ENCODE results near the gene RSPO1.

The RSPO1 gene

DNA sequence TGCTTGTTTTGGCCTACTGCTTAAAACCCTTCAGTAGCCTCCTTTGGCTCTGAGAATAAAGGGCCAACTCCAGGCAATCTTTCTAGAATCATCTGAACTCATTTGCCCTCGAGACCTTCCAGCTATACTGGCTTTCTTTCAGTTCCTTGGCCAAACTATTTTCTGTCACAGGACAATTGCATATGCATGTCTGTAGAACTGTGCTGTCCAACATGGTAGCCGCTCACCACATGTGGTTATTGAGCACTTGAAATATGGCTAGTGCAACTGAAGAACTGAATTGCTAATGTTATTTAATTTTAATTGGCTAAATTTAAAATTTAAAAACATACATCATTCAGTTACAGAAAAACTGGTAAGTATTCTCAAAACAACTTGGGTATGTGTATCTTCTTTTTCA, 24.7 kb downstream of the RSPO1 start:
- FAIRE-seq (no peak), DNase-seq (ENCODE audit: insufficient read length, low spot score) (no peak)
- no peak for TF ChIP-seq TAF1 (IDR thresholded peaks at IDR 0.05; ENCODE audit: low read depth, low read length)

- DNase-seq (ENCODE audit: insufficient read length, low spot score) (no peak), FAIRE-seq (no peak)
- TF ChIP-seq PAX5 (IDR thresholded peaks at IDR 0.05; ENCODE audit: insufficient read depth, low read length, severe bottlenecking) (no peak), POLR2AphosphoS5 (IDR thresholded peaks at IDR 0.05; ENCODE audit: low read depth, low read length) (no peak), SPI1 (IDR thresholded peaks at IDR 0.05; ENCODE audit: low read depth, low read length) (no peak), POLR2A (IDR thresholded peaks at IDR 0.05; ENCODE audit: low read depth, low read length) (no peak), POU2F2 (IDR thresholded peaks at IDR 0.05; ENCODE audit: low read depth, low read length) (no peak), TAF1 (IDR thresholded peaks at IDR 0.05; ENCODE audit: low read depth, low read length) (no peak)
These were observed 25.7 kb downstream of the RSPO1 start for GRCh38 chr1:37609002-37609401.

DNA sequence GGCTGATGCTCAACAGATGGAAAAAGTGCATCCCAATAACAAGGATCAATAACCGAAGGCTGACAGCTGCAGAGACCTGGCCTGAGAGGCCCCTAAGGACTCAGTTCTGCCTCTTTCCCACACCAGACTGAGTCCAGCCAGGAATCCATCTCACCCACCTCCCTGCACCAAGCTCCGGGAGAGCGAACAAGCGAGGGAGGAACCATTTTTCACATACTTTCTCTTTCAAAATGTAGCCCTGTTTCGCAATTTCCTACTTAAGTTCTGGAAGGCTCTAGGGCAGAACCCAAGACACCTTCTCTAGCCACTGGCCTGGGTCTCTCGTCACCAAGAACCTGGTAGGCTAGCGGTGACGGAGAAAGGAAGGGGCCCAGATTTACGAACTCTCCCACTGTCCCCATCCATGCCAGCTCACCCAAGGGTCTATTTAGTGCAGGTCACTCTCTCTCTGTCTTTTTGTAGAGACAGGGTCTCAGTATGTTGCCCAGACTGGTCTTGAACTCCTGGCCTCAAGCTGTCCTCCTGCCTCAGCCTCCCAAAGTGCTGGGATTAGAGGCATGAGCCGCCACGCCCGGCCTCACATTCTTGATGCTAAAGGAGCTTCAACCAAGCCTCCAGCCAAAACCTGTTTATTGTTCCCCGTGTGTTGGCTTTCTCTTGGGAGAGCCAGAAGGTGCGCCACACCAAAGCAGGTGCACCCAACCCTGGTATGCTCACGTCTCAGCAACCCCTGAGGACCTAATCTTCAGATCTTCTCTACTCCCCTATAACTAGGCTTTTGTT, 28.0 kb downstream of the RSPO1 start:
- FAIRE-seq, result no peak
- DNase-seq (ENCODE audit: insufficient read length, low spot score), result no peak
- no peak for TF ChIP-seq PAX5 (IDR thresholded peaks at IDR 0.05; ENCODE audit: insufficient read depth, low read length, severe bottlenecking)
- no peak for TF ChIP-seq SPI1 (IDR thresholded peaks at IDR 0.05; ENCODE audit: low read depth, low read length)
- TF ChIP-seq POU2F2 (IDR thresholded peaks at IDR 0.05; ENCODE audit: low read depth, low read length), result no peak
- TF ChIP-seq POLR2A (IDR thresholded peaks at IDR 0.05; ENCODE audit: low read depth, low read length), result no peak
- no peak for TF ChIP-seq POLR2AphosphoS5 (IDR thresholded peaks at IDR 0.05; ENCODE audit: low read depth, low read length)
- TF ChIP-seq TAF1 (IDR thresholded peaks at IDR 0.05; ENCODE audit: low read depth, low read length), result no peak

GRCh38 chr1:37605806-37606474, 28.8 kb downstream of the RSPO1 start:
- TF ChIP-seq POU2F2 (IDR thresholded peaks at IDR 0.05; ENCODE audit: low read depth, low read length) (no peak), PAX5 (IDR thresholded peaks at IDR 0.05; ENCODE audit: insufficient read depth, low read length, severe bottlenecking) (no peak), SPI1 (IDR thresholded peaks at IDR 0.05; ENCODE audit: low read depth, low read length) (no peak), POLR2AphosphoS5 (IDR thresholded peaks at IDR 0.05; ENCODE audit: low read depth, low read length) (no peak), POLR2A (IDR thresholded peaks at IDR 0.05; ENCODE audit: low read depth, low read length) (no peak), TAF1 (IDR thresholded peaks at IDR 0.05; ENCODE audit: low read depth, low read length) (no peak)
- no peak for FAIRE-seq
- DNase-seq (ENCODE audit: insufficient read length, low spot score), result no peak

GRCh38 chr1:37605061-37605650, 29.5 kb downstream of the RSPO1 start:
- no peak for TF ChIP-seq POU2F2 (IDR thresholded peaks at IDR 0.05; ENCODE audit: low read depth, low read length)
- TF ChIP-seq POLR2A (IDR thresholded peaks at IDR 0.05; ENCODE audit: low read depth, low read length), result no peak
- TF ChIP-seq PAX5 (IDR thresholded peaks at IDR 0.05; ENCODE audit: insufficient read depth, low read length, severe bottlenecking), result no peak
- TF ChIP-seq POLR2AphosphoS5 (IDR thresholded peaks at IDR 0.05; ENCODE audit: low read depth, low read length), result no peak
- no peak for TF ChIP-seq TAF1 (IDR thresholded peaks at IDR 0.05; ENCODE audit: low read depth, low read length)
- TF ChIP-seq SPI1 (IDR thresholded peaks at IDR 0.05; ENCODE audit: low read depth, low read length), result no peak
- DNase-seq (ENCODE audit: insufficient read length, low spot score), result no peak
- FAIRE-seq, result no peak

DNA sequence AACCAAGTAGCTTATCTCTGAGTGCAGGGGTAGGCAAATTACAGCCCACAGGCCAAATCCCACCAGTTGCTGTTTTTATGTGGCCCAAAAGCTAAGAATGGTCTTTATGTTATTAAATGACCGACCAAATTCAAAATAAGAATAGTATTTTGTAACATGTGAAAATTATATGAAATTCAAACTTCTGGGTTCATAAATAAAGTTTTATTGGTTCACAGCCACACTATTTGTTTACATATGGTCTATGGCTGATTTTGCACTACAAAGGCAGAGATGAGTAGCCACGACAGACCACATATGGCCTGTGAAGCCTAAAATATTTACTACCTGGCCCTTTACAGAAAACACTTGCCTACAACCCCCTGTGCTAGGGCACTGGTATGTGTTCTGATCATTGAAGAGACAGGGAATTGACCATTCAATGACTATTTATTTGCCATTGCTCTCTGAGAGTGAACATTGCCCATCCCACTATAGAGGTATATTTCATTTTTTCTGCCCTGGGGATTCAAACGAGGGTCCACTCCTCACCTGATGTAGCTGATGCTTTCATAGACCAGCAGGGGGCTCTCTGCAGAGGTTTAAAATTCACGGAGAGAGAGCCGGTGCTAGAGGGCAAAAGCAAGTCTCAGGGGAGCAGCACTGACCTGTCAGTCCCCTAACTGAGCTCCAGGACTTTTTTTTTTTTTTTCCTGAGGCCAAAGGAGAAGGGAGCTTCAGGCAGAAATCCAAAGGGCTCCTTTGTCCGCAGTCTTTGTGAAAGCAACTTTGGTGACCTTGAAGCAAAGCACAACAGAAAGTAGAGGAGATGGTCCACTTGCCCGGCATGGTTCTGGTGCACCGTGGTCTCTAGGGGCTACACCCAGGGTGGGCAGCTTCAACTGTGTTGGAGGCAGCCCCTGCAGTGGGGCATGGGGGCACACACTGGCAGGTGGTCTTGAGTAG, 31.7 kb downstream of the RSPO1 start:
- TF ChIP-seq POLR2AphosphoS5 (IDR thresholded peaks at IDR 0.05; ENCODE audit: low read depth, low read length), result no peak
- TF ChIP-seq TAF1 (IDR thresholded peaks at IDR 0.05; ENCODE audit: low read depth, low read length), result no peak
- TF ChIP-seq PAX5 (IDR thresholded peaks at IDR 0.05; ENCODE audit: insufficient read depth, low read length, severe bottlenecking), result no peak
- TF ChIP-seq POLR2A (IDR thresholded peaks at IDR 0.05; ENCODE audit: low read depth, low read length), result no peak
- no peak for TF ChIP-seq SPI1 (IDR thresholded peaks at IDR 0.05; ENCODE audit: low read depth, low read length)
- TF ChIP-seq POU2F2 (IDR thresholded peaks at IDR 0.05; ENCODE audit: low read depth, low read length), result no peak
- FAIRE-seq (peak; percentile 56), DNase-seq (ENCODE audit: insufficient read length, low spot score) (peak; percentile 52)

GRCh38 chr1:37601441-37601840, 33.3 kb downstream of the RSPO1 start:
- TF ChIP-seq POLR2A (IDR thresholded peaks at IDR 0.05; ENCODE audit: low read depth, low read length), result no peak
- TF ChIP-seq SPI1 (IDR thresholded peaks at IDR 0.05; ENCODE audit: low read depth, low read length), result no peak
- FAIRE-seq (no peak), DNase-seq (ENCODE audit: insufficient read length, low spot score) (no peak)

- TF ChIP-seq PAX5 (IDR thresholded peaks at IDR 0.05; ENCODE audit: insufficient read depth, low read length, severe bottlenecking), result no peak
- no peak for TF ChIP-seq POLR2AphosphoS5 (IDR thresholded peaks at IDR 0.05; ENCODE audit: low read depth, low read length)
- no peak for TF ChIP-seq SPI1 (IDR thresholded peaks at IDR 0.05; ENCODE audit: low read depth, low read length)
- TF ChIP-seq POLR2A (IDR thresholded peaks at IDR 0.05; ENCODE audit: low read depth, low read length), result no peak
- TF ChIP-seq TAF1 (IDR thresholded peaks at IDR 0.05; ENCODE audit: low read depth, low read length), result no peak
- no peak for TF ChIP-seq POU2F2 (IDR thresholded peaks at IDR 0.05; ENCODE audit: low read depth, low read length)
- FAIRE-seq (no peak), DNase-seq (ENCODE audit: insufficient read length, low spot score) (no peak)
These were observed 34.8 kb downstream of the RSPO1 start for GRCh38 chr1:37599940-37600339.

DNA sequence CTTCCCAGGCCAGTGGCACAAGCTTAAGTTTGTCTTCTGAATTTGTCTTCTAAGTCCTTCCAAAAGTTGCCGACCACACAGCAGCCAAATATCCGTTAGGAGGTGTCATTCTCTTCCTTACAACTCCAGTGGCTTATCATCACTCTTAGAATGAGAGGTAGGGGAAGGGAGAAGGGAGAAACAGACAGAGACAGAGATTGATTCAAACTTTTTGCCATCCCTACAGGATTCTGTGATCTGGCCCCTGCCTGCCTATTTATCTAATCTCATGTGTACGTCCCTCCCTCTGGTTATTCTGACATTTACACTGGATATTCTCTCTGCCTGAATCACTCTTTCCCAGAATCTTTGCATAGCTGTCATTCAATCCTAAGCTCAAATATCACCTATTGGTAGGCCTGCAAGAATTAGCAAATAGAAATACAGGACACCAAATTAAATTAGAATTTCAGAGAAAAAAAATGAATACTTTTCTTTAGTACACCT, 38.5 kb downstream of the RSPO1 start:
- FAIRE-seq (no peak), DNase-seq (ENCODE audit: insufficient read length, low spot score) (no peak)
- TF ChIP-seq POLR2AphosphoS5 (IDR thresholded peaks at IDR 0.05; ENCODE audit: low read depth, low read length), result no peak
- no peak for TF ChIP-seq POU2F2 (IDR thresholded peaks at IDR 0.05; ENCODE audit: low read depth, low read length)
- no peak for TF ChIP-seq PAX5 (IDR thresholded peaks at IDR 0.05; ENCODE audit: insufficient read depth, low read length, severe bottlenecking)
- no peak for TF ChIP-seq POLR2A (IDR thresholded peaks at IDR 0.05; ENCODE audit: low read depth, low read length)
- TF ChIP-seq SPI1 (IDR thresholded peaks at IDR 0.05; ENCODE audit: low read depth, low read length), result no peak
- no peak for TF ChIP-seq TAF1 (IDR thresholded peaks at IDR 0.05; ENCODE audit: low read depth, low read length)

All from GM12891 (cell line).